ENCODE data around the gene CPEB2.

The CPEB2 gene

GRCh38 chr4:15013585-15013984 lies 11.3 kb downstream of the CPEB2 start:
- TF ChIP-seq FOXP2 (optimal IDR thresholded peaks at IDR 0.05; ENCODE audit: borderline replicate concordance, extremely low read depth, extremely low read length, insufficient read depth) = no peak
- TF ChIP-seq TAF1 (IDR thresholded peaks at IDR 0.05; ENCODE audit: borderline replicate concordance, insufficient read depth, low read length) = no peak
- no peak for TF ChIP-seq REST (IDR thresholded peaks at IDR 0.05; ENCODE audit: insufficient read depth in 1 of 2, low read depth in 2 of 2, low read length in 2 of 2)
- no peak for TF ChIP-seq SIN3A (IDR thresholded peaks at IDR 0.05; ENCODE audit: borderline replicate concordance, insufficient read depth, low read length)
- no peak for TF ChIP-seq POLR2AphosphoS5 (IDR thresholded peaks at IDR 0.05; ENCODE audit: low read depth, low read length)

- TF ChIP-seq POLR2AphosphoS5 (IDR thresholded peaks at IDR 0.05; ENCODE audit: low read depth, low read length) (no peak), TAF1 (IDR thresholded peaks at IDR 0.05; ENCODE audit: borderline replicate concordance, insufficient read depth, low read length) (no peak)
These were observed 12.9 kb downstream of the CPEB2 start for GRCh38 chr4:15015170-15015569.

- TF ChIP-seq REST (IDR thresholded peaks at IDR 0.05; ENCODE audit: insufficient read depth in 1 of 2, low read depth in 2 of 2, low read length in 2 of 2) (no peak), FOXP2 (optimal IDR thresholded peaks at IDR 0.05; ENCODE audit: borderline replicate concordance, extremely low read depth, extremely low read length, insufficient read depth) (no peak), TAF1 (IDR thresholded peaks at IDR 0.05; ENCODE audit: borderline replicate concordance, insufficient read depth, low read length) (no peak), POLR2AphosphoS5 (IDR thresholded peaks at IDR 0.05; ENCODE audit: low read depth, low read length) (no peak), SIN3A (IDR thresholded peaks at IDR 0.05; ENCODE audit: borderline replicate concordance, insufficient read depth, low read length) (no peak)
These were observed 16.1 kb downstream of the CPEB2 start for GRCh38 chr4:15018361-15018760.

- TF ChIP-seq FOXP2 (optimal IDR thresholded peaks at IDR 0.05; ENCODE audit: borderline replicate concordance, extremely low read depth, extremely low read length, insufficient read depth) = no peak
- no peak for TF ChIP-seq SIN3A (IDR thresholded peaks at IDR 0.05; ENCODE audit: borderline replicate concordance, insufficient read depth, low read length)
- no peak for TF ChIP-seq POLR2AphosphoS5 (IDR thresholded peaks at IDR 0.05; ENCODE audit: low read depth, low read length)
- no peak for TF ChIP-seq TAF1 (IDR thresholded peaks at IDR 0.05; ENCODE audit: borderline replicate concordance, insufficient read depth, low read length)
- no peak for TF ChIP-seq REST (IDR thresholded peaks at IDR 0.05; ENCODE audit: insufficient read depth in 1 of 2, low read depth in 2 of 2, low read length in 2 of 2)
These were observed 18.4 kb downstream of the CPEB2 start for GRCh38 chr4:15020502-15021286.

GRCh38 chr4:15021311-15021710 lies 19.0 kb downstream of the CPEB2 start:
- TF ChIP-seq FOXP2 (optimal IDR thresholded peaks at IDR 0.05; ENCODE audit: borderline replicate concordance, extremely low read depth, extremely low read length, insufficient read depth) (no peak), SIN3A (IDR thresholded peaks at IDR 0.05; ENCODE audit: borderline replicate concordance, insufficient read depth, low read length) (no peak), REST (IDR thresholded peaks at IDR 0.05; ENCODE audit: insufficient read depth in 1 of 2, low read depth in 2 of 2, low read length in 2 of 2) (no peak), POLR2AphosphoS5 (IDR thresholded peaks at IDR 0.05; ENCODE audit: low read depth, low read length) (no peak), TAF1 (IDR thresholded peaks at IDR 0.05; ENCODE audit: borderline replicate concordance, insufficient read depth, low read length) (no peak)

All from PFSK-1 (cell line).